ENCODE measurements around the gene TMEM100.

DNA sequence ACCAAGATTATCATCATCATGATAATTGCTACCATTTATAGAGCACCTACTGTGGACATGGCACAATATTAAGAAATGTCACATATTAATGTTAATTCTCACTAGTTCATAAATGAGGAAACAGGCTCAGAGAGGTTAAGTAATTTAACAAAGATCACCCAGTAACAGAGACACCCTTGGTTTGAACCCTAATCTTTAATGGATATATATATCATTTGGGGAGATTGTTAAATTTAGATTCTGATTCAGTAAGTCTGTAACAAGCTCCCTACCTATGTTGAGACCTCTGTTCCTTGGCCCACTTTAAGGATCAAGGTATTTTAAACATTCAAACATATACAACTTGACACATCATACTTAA lies 804 bp upstream of the TMEM100 start:
- TF ChIP-seq GATA2 (IDR thresholded peaks at IDR 0.05; ENCODE audit: low read depth, low read length) (no peak), GATA3 (IDR thresholded peaks at IDR 0.05; ENCODE audit: low read depth, low read length) (no peak)

All from SH-SY5Y (cell line).